NCI-H187 (cell line): ENCODE measurements around the gene BIRC3.

Experiments
- DNase-seq, 2 experiments: peaks; one replicate each; lab custom pipeline; 2025; lab: John Stamatoyannopoulos, UW

BIRC3 gene

DNA sequence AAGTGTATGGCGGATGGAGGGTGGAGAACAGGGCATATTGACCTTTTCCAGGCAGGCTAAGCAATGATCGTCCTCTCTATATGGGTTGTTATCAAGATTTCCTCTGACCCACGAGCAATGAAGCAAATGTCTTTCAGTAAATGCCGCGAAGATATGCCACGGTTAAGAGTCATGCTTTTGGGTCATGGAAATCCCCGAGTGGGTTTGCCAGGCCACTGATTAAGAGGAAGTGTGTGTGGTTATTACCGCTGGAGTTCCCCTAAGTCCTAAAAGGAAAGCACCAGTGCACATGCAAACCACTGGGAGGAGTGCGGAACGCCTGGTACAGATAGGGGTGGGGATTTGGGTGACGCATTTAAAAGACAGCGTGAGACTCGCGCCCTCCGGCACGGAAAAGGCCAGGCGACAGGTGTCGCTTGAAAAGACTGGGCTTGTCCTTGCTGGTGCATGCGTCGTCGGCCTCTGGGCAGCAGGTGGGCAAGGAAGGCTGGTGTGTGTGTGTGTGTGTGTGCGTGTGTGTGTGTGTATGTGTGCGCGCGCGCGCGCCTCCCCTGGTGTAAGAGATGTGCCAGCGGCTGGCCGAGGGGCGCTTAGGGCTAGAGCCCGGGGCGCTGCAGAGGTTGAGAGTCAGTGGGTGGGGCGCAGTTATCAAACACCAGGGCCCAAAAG, at the start of gene BIRC3:
TSS of gene BIRC3 (plus strand) at position 386 of the 669 bp plus-strand sequence. CDS start 7,026 bp downstream, outside the sequence.
- DNase-seq: peak; percentile 60 to 79

DNA sequence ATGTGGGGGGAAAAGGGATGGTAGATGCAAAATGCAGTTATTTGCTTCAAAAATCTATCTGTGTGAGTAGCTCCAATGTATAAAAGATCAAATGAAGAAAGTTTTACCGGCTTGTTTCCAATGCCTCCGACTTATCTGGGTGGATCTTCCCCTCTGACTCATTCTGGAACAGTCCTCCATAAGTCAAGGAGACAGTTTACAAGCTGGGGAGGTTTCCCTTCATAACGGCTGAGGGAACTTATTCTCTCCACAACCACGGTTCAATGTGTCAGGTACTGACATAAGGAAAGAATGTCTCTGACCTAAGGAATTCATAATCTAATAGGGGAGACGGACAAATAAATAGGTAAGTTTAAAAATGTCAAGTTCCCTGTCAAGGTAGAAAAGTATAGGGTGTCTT, 49.7 kb upstream of the BIRC3 start:
- no peak for DNase-seq

DNA sequence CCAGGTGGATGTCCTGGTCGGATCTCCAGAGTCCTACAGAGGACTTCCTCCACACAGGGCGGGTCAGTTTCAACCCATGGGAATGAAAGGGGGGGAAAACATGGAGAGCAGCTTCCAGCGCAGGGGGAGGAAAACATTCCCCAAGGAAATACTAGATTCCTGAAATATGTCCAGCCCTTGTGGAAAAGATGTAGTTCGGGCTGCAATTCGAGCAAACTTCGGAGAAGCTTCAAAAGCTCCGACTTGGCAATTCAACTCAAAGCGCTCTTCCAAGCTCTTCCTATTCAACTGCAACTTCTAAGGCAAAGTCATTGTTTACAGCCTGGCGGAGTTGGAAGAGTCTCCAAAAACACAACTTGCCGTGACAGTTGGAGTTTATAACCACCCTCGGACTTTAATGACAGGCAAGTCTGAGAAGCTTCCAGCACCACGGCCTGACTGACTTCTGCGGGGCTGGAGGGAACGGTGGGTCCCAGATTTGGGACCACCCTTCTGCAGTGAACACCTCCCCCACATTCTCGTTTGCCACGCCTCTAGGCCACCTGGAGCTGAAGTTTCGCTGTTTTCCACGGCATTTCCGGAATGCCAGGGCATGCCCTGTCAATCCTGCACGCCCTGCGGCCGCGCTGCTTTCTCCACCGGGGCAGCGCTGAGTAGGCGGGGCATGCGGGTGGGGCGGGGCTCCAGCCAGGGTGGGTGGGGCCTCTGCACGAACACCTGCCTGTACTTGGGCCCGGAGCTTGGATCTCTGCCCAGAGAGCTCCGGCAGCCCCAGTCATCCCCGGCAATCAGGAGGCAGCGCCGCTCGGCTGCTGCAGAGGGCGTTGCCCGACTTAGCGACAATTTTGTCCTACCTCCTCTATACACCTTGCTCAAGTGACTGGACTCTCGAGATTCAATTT, 49.0 kb upstream of the BIRC3 start:
- peak; percentile 63 to 85 for DNase-seq

DNA sequence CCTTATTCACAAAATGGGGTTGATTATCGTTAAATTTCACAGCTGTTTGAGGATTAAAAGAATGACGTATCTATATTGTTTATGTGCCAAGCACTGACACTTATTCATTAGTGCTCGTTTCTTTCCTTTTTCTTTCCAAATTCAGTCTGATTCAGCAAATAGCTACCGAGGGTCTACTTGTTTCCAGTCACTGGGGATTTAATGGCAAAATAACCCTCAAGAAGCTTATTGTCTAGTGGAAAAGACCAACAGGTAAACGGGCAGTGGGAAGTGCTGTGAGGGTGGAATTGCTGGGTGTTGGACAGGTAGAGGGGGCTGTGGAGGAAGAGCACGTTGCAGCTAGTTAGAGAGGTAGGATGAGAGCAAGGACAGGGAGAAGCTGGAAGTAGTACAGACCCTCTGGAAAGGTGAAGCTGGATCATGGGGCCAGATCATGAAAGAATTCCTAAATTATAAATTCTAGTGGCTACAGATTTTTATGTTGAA, 48.3 kb upstream of the BIRC3 start:
- DNase-seq: no peak

DNA sequence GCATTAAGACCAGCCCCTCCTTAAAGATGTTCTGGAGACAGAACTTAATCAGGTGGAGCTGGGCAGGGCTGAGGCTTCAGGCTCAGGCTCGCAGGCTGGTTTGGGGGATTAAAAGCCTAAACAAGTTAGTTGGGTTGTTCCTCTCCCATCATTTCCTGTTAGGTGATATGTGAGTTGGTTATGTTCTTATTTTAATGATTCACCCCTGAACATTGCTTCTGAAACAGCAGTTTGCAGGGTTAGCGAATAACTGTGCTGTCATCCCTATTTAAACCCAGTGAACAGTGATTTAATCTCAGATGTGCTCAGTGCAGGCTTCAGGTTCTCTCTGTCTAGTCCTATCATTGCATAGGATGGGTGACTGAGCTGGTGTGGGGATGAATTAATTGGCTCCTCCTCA, 47.4 kb upstream of the BIRC3 start:
- no peak for DNase-seq

DNA sequence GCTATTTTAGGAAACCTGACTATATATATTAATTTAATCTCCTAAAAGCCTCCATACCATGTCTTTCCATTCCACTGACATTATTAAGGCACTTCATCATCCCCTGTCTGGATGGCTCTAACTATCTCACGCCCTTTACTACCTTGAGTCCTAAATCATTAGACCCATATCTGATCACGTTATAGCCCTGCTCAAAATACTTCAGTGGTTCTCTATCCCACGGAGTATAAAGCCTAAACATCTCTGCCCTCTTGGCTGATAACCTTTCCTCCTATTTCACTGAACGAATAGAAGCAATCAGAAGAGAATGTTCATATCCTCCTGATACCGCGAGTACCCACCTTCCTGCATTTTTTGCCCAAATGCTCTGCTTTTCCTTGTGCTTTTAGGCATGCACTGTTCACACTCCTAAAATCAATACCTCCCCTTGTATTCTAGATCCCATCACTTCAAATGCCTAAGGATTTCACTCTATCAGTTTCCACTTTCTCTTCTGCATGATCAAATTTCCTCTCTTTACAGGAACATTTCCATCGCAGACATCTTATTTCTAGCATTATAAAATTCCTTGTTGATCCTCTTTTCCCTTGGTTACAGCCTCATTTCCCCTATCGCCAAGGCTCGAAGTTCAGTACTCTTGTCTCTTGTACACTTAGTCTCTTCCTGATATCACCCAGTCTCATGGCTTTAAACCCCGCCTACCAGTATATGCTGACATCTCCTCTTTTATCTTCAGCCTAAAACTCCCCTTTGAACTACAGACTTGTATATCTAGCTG, 45.0 kb upstream of the BIRC3 start:
- no peak for DNase-seq

DNA sequence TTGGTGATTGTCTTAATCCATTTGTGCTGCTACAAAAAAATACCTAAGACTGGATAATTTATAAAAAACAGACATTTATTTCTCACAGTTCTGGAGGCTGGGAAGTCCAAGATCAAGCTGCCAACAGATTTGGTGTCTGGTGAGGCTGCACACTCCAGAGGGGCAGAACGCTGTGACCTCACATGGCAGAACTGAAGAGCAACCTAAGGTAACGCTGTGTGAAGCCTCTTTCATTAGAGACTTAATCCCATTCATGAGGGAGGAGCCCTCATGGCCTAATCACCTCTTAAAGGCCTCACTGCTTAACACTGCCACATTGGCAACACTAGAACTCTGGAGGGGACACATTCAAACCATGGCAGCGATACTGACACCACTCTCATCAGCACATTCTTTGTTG, 42.7 kb upstream of the BIRC3 start:
- no peak for DNase-seq

DNA sequence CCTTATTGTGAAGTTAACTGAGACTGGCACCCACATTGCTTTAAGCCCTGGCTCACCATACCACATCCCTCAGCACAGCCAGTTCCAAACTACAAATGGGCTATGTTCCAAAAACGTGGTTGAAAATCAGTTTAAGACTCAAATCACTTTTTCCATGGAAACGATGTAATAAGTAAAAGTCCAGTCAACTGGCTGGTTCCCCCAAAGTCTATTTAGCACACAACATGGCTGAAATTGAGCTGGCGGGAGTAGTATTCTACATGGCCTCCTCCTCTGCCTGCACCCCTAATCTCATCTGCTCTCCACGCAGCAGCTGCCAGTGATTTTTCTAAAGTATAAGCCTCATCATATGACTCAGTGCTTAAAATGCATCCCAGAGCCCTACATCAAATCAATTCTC, 40.9 kb upstream of the BIRC3 start:
- no peak for DNase-seq

DNA sequence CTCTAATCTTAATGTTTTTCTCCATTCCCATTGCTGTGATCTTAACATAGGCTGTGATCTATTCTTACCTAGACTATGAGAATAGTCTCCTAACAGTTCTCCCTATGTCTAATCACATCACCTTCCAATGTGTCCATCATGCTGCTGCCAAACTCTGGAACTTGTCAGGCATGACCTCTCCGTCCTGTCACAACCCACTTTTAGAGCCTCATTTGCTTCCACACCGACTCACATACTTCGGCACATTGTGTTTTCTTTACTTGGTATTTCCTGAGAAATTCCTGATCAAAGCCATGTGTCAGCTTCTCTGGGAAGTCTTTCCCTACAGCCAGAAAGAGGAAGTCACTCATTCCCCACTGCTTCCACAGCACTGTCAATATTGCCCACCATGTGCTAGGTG, 40.5 kb upstream of the BIRC3 start:
- no peak for DNase-seq

DNA sequence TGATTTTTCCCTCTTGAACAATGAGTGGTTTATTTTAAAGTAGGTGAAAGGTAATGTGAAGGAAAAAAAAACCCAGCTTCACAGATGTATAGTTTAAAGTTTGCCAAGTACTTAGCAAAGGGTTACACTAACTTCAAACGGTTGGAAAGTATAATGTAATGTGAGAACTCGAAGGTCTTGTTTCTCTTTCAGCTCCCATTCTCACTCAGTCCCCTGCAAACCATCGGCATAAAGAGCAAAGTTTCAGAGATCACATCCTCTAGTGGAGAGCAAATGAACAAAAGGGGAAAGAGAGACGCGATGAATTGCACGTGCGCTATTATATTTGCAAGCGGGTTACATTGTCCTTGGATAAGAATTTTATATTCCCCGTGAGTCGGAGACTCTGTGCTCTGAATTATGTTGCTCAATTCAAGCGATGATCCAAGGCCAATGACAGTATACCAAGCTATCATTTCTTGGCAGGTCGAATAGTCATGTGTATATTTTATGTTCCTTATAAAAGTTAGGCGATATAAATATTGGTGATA, 37.6 kb upstream of the BIRC3 start:
- no peak for DNase-seq

DNA sequence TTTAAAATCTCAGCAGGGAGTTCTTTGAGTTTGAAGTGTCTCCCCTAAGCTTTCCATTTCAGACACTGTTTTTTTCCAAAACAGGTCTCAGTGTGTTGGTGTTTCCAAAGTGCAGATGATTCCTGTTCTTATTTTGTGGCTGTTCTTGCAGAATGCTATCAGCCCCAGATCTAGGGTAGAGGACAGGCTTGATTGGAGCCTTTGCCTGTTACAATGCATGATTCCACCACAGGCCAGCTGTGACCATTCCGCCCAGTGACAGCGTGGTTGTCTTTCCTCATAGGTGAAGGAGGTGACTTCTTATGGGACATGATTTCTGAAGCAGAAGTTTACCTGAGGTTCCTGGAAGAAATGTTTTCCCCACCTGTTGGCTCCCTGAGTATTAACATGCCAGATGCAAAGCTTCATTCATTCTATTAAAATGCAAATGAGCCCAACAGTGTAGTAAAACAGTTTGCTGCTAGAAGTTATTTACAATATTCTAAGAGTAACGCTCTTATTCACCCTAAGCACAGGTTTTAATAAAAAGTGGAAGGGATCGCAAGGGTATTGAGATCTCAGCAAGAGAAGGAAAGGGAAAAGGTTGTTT, 36.9 kb upstream of the BIRC3 start:
- no peak for DNase-seq

DNA sequence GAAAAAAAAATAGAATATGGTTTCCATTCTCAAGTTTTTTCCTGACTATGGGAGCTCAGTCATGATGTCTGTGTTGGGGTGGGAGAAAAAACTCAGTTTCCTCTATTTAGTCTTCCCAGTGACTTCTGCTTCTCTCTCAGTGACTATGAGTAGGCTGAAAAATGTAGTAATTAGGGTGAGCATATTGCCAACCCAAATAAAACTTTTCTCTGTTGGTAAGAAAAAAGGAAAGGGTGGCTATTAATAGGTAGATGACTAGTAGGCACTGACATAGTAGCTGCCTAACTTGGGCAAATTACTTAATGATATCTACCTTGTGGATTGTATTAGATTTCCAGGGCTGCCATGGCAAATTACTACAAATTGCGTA, 34.2 kb upstream of the BIRC3 start:
- no peak for DNase-seq

DNA sequence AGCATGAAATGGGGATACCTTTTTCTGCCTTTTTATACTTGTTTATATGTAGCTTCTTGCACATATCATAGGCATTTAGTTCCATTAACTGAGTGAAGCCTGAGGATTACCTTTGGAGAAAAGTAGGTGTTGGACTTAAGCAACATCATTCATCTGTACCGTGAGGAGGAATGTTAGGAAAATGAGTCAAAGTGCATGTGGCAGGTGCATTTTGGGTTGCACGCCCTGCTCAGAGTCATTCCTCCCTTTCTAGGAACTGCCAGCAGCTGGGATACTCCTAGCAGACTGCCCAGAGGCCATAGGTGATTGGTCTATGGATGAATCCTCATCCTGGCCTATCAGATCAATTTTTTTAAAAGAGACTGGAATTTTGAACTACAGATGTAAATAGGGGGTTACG, 33.3 kb upstream of the BIRC3 start:
- DNase-seq: no peak

DNA sequence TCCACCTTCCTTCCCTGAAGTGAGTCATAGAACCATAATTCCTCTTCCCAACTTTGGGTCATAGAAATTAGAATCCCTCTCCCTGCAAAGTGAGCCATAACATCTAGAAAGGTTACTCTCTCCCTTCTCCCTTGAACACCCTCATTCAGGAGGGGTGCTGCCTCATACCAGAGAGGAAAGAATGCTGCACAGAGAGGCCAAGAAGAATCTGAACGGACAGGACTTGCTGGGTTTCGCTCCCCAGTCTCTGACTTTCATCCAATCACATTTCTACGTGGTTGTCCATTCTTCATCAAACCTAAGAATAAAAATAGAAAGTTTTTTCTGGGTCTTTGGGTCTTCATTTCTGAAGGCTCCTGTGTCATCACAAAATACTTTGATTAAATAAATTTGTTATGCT, 31.0 kb upstream of the BIRC3 start:
- no peak for DNase-seq

DNA sequence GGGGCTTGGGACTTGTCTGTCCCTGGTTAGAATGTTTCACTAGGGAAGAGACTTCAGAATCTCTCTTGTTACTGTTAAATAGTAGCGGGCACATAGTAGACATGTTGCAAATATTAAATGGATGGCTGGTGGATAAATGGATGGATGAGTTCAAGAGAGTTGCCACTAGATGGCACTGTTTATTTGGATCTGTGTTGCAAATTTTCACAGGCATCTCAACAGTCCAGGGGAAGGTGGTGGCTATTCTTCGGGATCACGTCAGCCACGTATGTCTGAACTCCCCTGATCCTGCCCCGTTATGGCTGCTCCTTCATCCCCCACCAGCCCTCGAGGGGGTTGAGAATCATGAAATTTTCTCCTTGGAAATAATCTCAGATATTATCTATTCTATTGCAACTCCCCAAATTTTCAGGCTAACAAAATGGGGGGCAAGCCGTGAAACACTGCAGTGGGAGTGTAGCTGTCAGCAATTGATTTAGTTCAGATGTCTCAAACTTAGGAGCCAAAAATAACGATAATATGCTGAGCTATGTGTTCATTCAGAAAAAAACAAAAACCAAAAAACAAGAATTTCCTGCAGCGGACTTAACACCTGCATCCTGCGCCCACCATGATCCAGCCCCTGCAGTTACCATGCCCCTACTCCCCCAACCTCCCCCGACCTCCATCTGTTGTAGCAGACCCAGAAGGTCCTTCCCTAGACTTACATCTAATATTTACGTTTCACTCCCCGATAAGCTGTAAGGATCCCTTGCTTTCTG, 29.1 kb upstream of the BIRC3 start:
- peak; percentile 17 to 33 for DNase-seq

DNA sequence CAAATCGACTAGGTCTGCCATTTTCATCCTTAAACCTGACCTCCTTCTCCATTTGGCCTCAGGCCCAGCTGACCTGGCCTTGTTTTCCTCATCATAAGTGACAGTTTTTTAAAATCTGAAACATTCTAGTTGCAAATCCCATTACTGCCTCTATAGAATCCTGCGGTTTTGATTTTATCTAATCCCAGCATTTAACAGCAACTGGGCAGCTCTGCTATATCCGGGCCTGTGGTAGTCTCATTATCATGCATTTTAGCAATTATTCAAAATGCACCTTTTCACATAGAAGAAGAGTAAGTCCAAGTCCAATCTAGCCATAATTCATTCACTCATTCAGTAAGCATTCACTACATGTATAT, 28.6 kb upstream of the BIRC3 start:
- no peak for DNase-seq

DNA sequence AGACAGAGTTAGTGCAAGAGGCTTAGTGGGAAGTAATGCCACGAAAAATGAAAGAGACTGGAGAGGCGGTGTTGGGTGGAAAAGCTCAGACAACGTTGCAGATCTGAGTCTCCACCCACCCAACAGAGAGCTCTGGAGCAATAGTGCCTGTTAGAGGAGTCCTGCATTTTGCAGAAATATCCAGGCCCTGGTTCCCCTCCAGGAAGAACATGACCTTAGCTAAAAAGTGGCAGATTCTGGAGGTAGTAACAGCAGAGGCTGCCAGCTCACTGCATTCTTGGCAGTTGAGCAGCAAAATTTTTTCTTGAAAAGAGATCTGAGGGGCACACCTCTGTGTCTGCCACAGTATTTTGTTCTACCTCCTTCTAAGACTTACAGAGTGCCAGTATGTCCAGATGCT, 27.7 kb upstream of the BIRC3 start:
- no peak for DNase-seq

DNA sequence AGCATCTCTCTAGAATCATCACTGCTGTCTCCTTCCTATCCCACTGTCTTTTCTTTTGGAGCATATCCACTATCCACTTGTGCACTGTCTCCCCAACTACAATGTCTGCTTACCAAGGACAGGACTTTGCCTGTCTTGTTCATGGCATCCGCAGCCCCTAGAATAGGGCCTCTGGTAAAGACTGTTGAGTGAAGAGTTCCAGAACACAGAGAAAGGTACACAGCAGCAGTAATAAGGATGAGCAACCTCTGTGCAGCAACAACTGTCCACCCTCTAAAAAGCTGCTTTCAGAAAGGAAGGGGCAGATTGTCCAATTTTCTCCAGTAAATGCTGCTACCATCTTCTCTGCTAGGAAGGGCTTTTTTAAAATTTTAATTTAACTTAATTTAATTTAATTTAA, 25.5 kb upstream of the BIRC3 start:
- no peak for DNase-seq

DNA sequence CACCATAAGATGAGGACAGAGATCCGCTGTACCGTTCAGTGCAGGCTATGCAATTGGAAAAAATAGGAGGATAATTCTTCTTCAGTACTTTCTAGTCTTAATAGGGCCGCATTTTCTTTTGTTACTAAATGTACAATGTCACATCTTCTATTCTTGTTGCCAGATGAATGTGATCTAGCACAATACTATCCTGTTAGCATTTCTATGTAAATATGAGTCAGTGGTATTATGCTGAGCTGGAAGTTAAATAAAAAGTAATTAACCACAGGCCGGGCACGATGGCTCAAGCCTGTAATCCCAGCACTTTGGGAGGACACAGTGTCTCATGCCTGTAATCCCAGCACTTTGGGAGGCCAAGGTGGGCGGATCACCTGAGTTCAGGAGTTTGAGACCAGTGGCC, 24.4 kb upstream of the BIRC3 start:
- no peak for DNase-seq

DNA sequence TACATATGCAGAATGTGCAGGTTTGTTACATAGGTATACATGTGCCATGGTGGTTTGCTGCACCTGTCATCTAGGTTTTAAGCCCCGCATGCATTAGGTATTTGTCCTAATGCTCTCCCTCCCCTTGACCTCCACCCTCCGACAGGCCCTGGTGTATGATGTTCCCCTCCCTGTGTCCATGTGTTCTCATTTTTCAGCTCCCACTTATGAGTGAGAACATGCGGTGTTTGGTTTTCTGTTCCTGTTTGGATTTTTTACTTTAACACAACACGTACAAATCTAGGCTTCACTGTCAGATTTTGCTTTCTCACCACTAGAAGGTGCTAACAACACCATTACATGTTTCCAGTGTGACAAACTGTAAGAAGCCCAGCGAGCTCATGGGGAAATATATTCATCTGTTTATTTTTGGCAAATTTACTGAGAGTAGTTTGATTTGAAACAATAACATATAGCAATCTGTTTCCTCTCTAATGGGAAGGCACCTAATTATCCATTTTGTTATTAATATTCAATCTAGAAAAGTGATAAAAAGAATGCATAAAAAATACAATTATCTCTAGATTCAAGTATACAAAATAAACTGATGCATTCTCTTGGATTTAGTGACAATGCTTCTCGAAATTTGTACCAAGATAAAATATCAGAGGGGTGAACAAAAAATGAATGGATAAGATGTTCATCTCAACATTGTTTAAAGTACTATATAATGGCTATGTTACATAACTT, 23.2 kb upstream of the BIRC3 start:
- DNase-seq: no peak

DNA sequence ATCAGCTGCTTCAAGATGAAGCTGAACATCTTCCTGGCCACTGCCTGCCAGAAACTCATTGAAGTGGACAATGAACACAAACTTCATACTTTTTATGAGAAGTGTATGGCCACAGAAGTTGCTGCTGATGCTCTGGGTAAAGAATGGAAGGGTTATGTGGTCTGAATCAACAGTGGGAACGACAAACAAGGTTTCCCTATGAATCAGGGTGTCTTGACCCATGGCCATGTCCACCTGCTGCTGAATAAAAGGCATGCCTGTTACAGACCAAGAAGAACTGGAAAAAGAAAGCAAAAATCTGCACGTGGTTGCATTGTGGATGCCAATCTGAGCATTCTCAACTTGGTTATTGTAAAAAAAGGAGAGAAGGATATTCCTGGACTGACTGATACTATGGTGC, 22.2 kb upstream of the BIRC3 start:
- no peak for DNase-seq
